Thyroid gland (tissue), 4 donors: ENCODE measurements around the gene KCNJ12.
"Not testable (repeated sequence)": the region's sequence is repeated elsewhere in the genome, so short reads cannot be mapped to it uniquely, and the experiment has no call there.

ENCODE experiments used
- CTCF ChIP-seq, 6 experiments: fragments of 200-600 bp in 3 of 6; fragments of 450-650 bp in 3 of 6; sonication (generic) in 3 of 6; IDR thresholded peaks; one replicate each; pipeline ENCODE4 v1.5.1; 2016 to 2019; ENCODE audit warnings: antibody characterized with exemption in 6 of 6, mild to moderate bottlenecking in 2 of 6, inconsistent platforms in 1 of 6, moderate library complexity in 1 of 6
- POLR2A ChIP-seq, 2 donors: fragments of 450-650 bp; IDR thresholded peaks; one replicate each; pipeline ENCODE4 v1.6.1; 2017; ENCODE audit warnings: antibody characterized with exemption in 2 of 2, mild to moderate bottlenecking in 2 of 2, moderate library complexity in 1 of 2

GRCh38 chr17:21421421-21422310 lies 45.5 kb downstream of the KCNJ12 start:
- not testable (repeated sequence) for TF ChIP-seq POLR2A, CTCF (IDR thresholded peaks at IDR 0.05)
